D341Med (cell line): ENCODE data around the gene PSD4.

Experiments
- DNase-seq: peaks from one replicate; pipeline ENCODE4 v3.0.0; 2012; ENCODE audit warnings: low spot score

The PSD4 gene

DNA sequence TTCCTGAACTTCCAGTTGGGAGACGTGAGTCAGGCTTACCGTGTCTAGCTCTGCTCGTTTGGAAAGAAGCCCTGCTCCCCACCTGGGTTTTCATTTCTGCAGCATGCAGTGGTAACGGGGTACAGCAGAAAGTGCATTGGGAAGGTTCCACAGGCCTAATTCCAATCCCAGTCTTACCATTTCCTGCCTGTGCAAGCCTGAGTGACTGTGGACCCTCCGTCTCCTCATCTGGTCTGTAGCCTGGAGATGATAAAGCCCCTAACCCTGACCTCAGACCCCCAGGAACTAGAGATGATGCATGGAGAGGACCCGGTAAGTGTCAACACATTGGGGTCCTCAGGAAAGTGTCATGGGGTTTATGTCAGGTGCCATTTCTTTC lies 5.8 kb upstream of the PSD4 start:
- no peak for DNase-seq

DNA sequence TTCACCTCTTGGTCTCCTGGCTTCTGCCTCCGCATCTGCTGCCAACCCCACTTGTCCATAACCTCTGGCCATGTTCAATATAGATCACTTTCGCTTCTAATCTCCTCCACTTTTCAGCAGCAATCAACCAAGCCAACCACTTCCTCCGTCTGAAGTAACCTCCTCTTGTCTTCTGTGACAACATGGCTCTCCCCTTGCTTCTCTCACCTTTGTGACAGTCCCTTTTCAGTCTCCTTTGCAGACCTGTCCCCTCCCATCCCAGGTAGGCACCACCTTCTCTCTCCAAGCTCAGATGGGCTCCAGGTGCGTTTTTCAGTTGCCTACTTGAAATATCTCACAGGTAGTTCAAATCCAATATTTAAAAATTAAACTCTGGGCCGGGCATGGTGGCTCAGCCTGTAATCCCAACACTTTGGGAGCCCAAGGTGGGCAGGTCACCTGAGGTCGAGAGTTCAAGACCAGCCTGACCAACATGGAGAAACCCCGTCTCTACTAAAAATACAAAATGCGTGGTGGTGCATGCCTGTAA lies 4.7 kb upstream of the PSD4 start:
- no peak for DNase-seq

DNA sequence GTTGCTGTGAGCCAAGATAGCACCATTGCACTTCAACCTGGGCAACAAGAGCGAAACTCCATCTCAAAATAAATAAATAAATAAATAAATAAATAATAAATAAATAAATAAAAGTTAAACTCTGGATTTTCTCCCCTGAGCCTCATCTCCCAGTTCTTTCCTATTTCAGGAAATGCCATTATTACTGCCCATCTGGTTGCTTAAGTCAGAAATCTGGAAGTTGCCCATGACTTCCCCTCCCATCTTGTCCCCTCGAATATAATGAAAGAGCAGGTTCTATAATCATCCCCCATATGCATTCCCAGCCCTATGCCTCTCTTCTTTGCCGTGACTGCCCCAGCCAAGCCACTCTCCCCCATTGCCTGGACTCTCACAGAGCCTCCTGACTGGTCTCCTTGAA lies 4.2 kb upstream of the PSD4 start:
- no peak for DNase-seq

DNA sequence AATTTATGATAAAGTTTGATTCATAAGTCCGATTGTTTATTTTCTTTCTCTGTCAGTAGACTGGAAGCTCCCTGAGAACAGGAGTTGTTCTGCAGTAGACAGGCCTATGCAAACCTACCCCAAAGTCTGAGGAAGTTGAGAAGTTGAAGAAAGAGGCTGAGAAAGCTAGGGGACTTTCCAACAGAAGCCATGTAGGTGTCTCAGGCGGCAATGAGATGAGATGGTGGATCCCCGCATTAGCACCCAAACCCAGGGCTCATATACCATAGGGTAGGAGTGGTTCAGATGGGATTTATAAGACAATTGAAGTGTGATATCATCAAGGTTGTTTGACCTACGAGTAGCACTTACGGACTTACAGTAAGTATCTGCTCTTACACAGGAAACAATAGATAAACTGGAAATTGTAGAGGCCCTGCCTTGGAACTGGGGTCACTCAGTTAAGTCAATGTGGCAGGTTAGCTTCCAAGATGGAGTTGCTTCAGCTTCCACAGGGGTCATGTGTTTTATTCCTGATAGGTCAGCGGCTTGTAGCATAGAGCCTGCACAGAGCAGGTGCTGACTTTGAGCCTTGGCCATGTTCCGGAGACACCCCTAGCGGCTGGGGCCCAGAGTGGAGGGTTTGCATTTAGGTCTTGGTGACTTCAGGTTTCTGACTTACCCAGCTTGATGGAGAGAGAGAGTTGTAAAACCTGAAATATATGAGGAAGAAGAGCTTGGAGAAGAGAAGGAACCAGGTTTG lies 2.3 kb upstream of the PSD4 start:
- no peak for DNase-seq

DNA sequence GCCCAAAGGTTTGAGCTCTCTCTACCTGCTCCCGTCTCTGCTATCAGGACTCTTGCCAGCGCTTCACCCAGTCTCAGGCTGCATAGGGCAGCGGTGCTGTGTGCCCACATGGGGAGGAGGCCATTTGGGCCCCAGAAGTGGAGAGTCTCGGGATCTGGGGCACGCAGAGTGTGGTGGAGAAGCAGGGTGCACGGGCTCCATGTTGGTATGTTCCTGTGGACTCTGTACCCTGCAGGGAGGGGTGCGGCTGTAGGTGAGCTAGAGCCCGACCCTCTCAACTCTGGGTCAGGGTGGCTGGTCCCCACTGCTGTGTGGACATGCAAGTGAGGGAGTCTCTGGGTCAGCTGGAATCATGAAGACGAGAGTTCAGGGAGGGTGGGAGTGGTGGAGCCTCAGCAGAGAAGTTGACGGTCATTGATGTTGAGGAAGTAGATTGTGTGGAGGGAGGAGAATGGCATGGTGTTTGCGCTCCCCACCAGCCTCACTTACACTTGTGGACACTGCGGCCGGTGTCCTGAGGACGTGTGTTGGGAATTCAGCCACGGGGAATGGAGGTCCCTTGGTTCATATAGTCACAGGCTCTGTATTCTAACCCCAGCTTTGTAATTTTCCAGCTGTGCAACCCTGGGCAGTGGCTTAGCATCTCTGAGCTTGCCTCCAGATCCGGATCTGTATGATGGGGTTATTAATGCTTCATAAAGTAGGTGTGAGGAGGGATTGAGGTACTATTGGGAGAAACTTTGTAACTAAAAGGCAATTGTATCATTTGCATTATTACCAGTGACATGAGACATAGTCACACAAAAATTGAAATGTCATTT lies 840 bp upstream of the PSD4 start:
- no peak for DNase-seq

DNA sequence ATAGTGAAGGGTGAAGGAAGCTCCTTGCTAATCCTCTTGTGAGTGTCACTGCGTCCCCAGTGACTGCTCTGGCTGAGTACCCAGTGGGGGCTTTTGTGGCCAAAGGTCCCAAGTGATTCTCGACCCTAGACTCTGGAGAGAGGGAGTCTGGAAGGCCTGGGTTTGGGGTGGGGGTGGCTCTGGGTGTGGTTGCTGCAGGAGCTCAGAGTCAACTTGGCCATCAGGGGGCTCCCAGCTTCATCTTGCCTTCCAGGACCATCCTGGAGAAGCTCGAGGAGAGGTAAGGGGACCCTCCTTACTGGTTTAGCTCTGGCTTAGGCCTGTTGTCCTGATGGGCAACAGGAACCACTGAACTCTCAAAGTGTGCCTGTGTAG lies 592 bp downstream of the PSD4 start:
- DNase-seq = no peak

DNA sequence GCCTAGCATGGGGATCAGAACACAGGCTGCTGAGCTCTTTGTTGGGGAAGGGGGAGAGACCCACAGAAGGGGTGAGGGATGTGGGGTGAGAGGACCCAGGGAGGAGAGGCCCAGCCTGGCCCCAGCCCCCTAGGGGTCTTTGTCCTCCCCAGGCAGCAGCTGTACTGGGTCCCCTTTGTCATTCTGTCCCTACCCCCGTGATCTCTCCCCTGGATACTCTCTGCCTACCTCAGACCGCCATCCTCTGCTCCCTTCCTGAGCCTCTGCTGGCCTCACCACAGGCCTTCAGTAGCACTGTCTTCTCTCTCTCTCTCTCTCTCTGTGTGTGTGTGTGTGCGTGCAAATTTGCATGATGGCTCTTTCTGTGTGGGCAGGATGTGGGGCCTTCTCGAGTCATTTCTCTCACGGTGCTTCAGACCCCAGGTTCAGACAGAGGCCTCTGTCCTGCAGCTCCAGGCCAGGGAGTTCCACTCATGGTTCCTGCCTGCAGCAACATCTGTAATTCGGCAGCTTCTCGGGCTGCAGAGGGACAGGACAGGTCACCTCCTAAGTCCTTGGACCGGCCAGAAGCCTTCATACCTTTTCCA lies 1.4 kb downstream of the PSD4 start:
- DNase-seq = no peak

DNA sequence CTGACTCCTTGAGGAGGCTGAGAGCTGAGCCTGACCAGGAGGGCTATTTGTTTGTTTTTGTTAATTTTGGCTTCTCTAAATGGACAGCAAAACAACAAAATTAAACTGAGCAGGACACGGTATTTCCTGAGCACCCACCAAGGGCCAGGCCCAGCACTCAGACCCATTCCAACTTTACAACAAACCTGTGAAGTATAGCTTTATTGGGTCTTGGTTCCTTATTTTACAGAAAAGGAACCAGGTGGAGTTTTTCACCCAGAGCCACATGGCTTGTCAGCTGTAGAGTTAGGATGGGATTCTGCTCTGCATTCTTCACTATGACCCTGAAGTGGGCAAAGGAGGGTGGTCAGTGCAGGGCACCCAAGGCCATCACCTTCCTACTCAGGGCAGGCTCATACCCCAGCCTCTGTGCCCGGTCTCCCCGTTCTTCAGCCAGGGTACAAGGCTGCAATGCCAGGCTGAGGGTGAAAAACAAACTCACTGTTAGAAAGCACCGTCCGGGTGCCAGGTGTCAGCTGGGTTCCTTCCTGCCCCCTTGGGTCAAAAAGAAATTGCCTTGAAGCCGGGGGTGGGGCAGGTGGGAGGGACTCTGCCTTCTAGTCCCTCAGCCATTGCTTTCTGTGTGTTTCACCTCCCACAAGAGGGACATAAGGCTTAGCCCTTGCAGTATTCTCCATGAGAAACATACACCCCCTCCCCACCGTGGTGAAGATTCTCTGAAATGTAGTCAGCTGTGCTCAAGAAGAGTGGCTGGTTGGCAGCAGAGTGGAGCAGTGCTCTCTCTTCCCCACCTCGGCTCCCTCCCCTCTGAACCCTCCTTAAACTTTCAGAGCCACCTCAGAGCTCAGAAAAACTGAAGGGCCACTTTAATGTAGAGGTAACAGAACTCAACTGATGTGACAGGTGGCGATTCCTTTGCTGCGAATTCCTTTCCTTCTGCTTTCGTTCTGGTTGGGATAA lies 2.2 kb downstream of the PSD4 start:
- no peak for DNase-seq

DNA sequence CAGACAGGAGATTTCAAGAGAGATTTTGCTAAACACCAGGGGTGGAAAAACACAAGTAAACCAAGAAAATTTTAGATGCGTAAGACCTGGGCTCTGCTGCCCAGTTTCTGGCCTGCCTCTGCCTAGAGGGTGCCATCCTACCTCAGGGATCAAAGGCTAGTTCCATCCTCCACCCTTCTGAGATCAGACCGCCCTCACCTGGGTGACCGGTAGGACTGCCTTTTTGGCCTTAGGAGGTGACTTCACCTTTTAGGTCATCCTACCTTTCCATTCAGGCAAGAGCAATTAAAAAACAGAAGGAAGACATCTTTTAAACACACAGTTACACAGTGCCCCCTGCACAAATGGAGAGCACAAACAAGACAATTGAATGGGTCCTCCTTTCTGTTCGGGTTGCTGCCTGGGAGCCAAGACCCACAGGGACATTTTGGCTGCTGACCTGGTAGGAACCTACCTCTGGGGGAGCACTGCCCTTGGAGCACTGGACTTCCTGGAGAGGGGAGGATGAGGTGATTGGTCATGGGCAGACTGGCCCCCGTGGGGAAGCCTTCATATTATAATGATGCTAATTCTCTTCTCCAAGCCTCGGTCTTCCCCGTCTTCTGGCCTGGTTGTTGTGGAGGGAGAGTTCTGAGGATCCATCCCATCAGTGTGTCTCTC lies 3.1 kb downstream of the PSD4 start:
- no peak for DNase-seq

DNA sequence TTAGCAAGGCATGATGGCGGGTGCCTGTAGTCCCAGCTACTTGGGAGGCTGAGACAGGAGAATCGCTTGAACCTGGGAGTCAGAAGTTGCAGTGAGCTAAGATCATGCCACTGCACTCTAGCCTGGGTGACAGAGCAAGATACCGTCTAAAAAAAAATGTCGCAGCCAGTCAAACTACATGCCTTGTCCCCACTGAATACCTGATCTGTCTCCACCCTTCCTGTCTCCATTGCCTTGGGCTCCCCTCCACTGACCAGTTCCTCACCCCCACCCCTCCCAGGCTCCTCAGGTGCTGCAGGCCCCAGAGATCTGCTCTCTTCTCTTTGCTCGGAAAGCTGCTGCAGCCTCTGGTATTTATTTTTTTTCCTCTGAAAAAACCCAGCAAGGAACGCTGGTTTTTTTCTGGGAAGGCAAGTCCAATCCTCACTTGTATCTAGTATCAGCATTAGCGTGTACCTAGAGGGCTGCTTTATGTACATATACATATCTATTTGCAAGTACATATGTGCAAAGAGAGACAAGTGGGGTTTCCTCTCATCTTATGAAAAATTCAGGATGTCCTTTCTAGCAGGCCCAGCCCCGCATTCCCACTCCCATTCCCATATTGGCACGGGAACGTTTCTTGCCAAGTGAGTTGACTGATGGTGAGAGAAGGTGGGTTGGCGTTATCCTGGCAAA lies 4.4 kb downstream of the PSD4 start:
- no peak for DNase-seq

DNA sequence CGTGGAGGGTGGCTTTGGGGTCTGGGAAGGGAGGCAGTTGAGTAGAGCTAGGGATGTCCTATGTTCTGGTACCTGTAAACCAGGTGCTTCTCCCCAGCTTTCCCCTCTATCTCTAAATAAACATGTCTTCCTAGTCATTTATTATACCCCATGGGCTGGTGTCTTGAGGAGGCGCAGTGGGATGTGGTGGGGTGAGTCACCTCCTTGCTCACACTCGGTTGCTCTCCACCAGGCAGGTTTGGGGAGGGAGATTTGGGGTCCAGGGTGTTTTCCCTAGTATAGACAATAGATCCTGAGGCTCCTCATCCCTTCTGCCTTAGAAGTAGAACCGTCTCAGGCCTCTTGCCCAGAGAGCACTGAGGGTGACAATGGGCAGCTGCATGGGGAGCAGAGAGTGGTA lies 5.1 kb downstream of the PSD4 start:
- DNase-seq = no peak

DNA sequence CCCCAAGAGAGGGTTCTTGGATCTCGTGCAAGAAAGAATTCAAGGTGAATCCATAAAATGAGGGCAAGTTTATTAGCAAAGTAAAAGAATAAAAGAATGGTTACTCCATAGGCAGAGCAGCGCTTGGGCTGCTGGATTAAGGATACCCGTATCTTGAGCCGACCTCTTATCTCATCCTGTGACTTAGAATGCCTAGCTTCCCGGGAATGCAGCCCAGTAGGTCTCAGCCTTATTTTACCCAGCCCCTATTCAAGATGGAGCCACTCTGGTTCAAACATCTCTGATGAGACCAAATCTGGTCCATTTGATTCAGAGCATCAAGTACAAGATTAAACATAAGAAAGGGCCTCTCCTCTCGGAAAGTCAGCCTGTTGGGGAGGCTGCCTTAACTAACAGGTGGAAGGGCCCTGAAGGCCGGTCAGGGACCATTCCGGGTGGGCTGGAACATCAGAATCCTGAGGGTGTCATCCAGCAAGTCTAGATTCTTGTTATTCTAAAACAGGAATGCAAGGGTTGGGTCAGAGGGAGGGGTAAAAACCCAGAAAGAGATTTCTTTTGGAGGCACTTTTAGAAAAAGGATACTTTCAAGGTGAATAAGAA lies 5.8 kb downstream of the PSD4 start:
- DNase-seq = no peak

DNA sequence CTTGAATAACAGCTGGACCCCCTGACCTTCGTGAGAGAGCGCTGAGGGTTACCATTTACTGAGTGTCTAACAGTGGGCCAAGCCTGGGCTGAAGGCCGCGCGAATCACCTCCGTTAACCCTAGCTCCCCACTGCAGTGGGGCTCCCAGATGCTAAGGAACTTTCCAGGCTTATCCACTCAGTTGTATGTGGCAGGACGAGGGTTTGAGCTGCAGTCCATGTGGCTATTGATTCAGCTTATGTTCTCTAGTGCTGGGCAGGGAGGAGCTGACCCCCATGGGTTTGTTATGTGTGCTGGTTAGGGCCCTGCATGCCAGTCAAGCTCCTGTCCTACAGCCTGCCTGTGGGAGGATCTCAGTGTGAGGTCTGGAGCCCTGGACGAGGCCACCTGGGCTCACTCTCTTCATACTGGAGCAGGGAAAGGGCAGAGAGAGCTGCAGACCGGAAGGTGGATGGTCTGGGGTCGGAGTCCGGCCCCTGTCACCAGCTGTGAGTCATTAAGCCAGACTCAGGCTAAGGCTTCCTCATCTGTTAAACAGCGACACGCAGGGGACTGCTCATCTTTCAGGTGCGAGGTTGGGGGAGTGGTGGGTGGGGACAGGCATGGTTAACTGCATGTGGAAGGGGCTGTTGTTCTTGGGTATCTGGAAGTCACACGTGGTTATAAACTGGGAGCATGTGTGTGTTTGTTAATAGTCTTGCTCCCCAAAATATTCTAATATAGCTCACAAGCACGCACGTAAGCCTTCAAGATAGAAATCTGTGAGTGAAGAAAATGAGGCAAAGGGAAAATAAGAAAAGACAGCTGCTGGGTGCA lies 6.6 kb downstream of the PSD4 start:
- no peak for DNase-seq

DNA sequence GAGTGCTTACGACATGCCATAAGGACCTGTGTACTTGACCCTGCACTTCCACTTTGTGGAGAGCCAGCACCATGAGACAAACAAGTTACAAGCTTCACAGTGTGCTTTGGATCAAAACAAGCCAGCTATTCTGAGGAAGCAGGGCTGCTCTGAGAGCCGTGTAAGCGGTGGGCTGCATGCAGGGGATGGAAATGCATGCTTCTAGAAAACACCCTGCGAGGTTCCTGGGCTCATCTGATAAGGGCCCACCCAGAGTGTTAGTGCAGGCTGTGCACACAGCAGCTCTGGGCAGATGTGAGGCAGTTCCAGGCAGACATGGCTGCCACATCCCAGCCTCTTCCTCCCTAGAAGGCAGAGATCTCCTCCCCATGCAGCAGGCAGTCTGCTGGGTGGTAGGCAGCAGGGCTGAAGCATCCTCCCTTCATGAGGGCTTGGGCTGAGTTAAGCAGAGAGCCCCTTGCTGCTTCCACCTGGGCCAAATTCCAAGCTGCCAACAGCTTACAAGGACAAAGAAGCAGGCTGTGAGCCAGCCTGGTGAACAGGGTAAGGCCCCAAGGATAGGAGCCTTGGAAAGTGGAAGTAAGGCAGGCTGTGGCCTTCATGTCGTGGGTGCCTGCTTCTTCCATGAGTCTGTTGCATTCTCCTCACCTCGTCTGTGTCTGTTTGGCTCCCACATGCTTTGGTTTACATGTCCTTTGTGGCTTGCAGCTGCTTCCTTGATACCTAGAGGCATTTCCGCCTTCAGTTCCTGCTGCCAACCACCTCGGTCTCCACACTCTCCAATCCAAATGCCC lies 7.7 kb downstream of the PSD4 start:
- no peak for DNase-seq

DNA sequence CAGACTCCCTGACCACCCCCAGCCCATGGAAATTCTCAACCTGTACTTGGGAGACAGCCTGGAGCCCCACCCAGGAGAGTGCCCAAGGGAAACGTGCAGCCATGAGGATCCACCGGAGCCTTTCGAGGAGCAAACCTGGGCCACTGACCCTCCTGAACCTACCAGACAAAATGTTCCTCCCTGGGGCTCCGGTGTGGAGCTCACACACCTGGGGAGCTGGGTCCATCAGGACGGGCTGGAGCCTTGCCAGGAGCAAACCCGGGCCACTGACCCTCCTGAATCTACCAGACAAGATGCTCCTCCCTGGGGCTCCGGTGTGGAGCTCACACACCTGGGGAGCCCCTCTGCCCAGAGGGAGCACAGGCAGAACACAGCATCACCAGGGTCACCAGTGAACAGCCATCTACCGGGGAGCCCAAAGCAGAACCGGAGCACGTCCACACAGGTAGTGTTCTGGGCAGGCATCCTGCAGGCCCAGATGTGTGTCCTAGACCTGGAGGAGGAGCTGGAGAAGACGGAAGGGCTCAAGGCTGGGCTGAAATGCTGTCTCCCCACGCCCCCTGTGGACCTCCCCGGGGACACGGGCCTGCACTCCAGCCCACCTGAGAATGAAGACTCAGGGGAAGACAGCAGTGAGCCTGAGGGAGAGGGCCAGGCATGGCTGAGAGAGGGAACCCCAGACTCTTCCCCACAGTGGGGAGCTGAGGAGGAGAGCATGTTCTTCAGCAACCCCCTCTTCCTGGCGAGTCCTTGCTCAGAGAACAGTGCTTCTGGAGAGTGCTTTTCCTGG lies 8.9 kb downstream of the PSD4 start:
- no peak for DNase-seq

DNA sequence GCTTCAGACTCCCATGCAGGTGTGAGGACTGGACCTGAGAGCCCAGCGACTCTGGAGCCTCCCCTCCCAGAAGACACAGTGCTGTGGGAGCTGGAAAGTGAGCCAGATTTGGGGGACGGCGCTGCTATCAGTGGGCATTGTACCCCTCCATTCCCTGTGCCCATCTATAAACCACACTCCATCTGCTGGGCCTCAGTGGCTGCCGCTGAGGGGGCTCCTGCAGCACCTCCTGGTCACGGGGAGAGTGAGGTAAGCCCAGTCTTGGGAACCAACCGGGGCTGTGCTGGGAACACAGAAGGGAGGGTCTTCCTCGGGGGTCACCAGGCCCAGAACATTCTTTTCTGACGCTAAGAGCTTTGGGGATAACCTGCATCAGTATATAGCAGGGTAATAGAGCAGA lies 9.5 kb downstream of the PSD4 start:
- no peak for DNase-seq

DNA sequence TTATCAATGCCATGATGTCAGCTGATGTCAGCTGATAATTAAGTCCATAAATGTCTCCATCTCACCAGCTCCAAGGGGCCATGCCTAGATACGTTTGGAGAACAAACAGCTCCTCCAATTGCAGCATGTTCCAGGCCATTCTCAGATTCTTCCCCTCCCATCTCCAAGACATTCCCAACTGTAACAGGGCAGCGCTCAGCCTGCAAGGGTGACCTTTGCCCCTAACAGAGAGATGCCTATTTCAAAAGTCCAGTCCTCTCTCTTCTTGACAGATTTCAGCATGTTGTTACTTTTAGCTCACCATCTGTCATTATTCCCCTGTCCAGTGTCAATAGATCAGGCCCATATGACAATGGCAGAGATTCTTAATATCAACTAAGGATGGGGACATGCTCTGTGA lies 9.9 kb downstream of the PSD4 start:
- no peak for DNase-seq
